B cell (primary cell): Measurements from ENCODE around the gene GGCX.

Experiments used
- EZH2 ChIP-seq: IDR thresholded peaks from 2 replicates; pipeline ENCODE4 v1.6.1; 2012; ENCODE audit warnings: borderline replicate concordance, low read depth, mild to moderate bottlenecking, moderate library complexity, low read length; ENCODE audit not compliant: insufficient read depth, poor library complexity, severe bottlenecking
- TF ChIP-seq, protein P1 (sequence below): fragments of 200-600 bp; IDR thresholded peaks from one replicate; pipeline ENCODE4 v1.8.0; 2022; ENCODE audit warnings: antibody characterized with exemption, mild to moderate bottlenecking

DNA sequence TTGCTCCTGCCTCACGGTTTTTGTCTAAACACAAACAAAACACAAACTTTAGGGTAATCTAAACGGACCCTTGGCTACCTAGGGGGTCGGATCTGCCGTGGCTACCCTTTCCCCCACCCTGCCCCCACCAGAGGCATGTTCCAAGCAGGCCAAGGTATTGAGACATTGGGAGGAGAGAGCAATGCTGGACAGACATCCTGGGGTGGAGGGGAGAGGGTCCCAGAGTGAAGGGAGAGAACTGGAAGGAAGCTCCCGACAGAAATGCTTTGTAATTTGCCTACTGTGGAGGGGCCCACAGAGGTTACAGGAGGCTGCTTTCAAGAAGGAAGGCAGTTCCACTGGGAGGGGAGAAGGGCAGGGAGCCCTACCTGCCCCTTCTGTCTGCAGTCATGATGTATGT, 36.3 kb downstream of the GGCX start:
- TF ChIP-seq, protein P1, sequence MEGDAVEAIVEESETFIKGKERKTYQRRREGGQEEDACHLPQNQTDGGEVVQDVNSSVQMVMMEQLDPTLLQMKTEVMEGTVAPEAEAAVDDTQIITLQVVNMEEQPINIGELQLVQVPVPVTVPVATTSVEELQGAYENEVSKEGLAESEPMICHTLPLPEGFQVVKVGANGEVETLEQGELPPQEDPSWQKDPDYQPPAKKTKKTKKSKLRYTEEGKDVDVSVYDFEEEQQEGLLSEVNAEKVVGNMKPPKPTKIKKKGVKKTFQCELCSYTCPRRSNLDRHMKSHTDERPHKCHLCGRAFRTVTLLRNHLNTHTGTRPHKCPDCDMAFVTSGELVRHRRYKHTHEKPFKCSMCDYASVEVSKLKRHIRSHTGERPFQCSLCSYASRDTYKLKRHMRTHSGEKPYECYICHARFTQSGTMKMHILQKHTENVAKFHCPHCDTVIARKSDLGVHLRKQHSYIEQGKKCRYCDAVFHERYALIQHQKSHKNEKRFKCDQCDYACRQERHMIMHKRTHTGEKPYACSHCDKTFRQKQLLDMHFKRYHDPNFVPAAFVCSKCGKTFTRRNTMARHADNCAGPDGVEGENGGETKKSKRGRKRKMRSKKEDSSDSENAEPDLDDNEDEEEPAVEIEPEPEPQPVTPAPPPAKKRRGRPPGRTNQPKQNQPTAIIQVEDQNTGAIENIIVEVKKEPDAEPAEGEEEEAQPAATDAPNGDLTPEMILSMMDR, result no peak
- TF ChIP-seq EZH2, result no peak
